ENCODE results near the gene R3HDM4.

R3HDM4 gene

DNA sequence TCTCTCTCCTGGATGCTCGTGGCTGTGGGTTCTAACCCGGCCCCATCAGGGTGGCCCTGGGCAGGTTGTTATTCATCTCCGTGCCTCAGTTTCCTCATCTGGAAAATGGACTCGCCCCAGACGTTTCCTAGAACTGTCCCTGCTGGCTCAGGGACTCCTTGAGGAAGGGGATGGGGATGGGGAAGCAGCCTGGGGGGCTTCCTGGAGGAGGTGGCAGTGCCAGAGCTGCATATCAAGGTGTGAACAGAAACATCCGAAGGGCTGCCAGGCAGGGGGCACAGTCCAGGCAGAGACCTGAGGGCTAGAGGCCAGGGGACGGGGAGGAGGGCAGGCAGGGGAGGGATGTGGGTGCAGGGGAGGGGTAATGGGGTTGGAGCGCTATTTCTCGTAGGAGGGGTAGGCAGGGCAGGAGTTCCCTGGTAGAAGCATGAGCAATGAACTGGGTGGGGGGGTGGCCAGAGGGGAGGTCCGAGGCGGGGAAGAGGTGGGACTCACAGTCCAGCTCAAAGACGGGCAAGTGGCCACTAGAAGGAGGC is 64.6 kb downstream of the R3HDM4 start:
- Histone ChIP-seq H3K36me3 (ENCODE audit: insufficient read depth, low read length) (no peaks in the 10 kb centered on the region), H3K27ac (ENCODE audit: low read depth, low read length, poor library complexity, severe bottlenecking) (no peak overlapping the region), H3K27me3 (ENCODE audit: insufficient read depth, low read length) (peaks cover 4% of the 10 kb centered on the region; the same call in 1 of the 2 replicates), H3K79me2 (ENCODE audit: insufficient read depth, low read length) (no peaks in the 10 kb centered on the region), H3K4me2 (ENCODE audit: low read length) (no peak overlapping the region), H2AFZ (ENCODE audit: low read length) (no peak overlapping the region), H3K4me3 (ENCODE audit: low read depth, low read length, poor library complexity, severe bottlenecking) (no peak overlapping the region), H4K20me1 (ENCODE audit: insufficient read depth, low read length) (no peaks in the 10 kb centered on the region), H3K9ac (ENCODE audit: low read length) (no peak overlapping the region), H3F3A (ENCODE audit: insufficient read depth, low read length) (no peaks in the 10 kb centered on the region), H3K9me2 (ENCODE audit: low read depth, low read length) (no peaks in the 10 kb centered on the region), H3K9me3 (ENCODE audit: low read length) (no peaks in the 10 kb centered on the region), H3K4me1 (ENCODE audit: insufficient read depth, low read length, severe bottlenecking) (no peaks in the 10 kb centered on the region)
- TF ChIP-seq, protein P1, sequence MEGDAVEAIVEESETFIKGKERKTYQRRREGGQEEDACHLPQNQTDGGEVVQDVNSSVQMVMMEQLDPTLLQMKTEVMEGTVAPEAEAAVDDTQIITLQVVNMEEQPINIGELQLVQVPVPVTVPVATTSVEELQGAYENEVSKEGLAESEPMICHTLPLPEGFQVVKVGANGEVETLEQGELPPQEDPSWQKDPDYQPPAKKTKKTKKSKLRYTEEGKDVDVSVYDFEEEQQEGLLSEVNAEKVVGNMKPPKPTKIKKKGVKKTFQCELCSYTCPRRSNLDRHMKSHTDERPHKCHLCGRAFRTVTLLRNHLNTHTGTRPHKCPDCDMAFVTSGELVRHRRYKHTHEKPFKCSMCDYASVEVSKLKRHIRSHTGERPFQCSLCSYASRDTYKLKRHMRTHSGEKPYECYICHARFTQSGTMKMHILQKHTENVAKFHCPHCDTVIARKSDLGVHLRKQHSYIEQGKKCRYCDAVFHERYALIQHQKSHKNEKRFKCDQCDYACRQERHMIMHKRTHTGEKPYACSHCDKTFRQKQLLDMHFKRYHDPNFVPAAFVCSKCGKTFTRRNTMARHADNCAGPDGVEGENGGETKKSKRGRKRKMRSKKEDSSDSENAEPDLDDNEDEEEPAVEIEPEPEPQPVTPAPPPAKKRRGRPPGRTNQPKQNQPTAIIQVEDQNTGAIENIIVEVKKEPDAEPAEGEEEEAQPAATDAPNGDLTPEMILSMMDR (IDR thresholded peaks at IDR 0.05; ENCODE audit: low read length): no peak
- TF ChIP-seq EZH2 (IDR thresholded peaks at IDR 0.05; ENCODE audit: borderline replicate concordance, low read length): no peak

Measured in OCI-LY1 (cell line).